NCI-H226 (cell line): ENCODE results near the gene SRPK3.
"Not testable (repeated sequence)": the region's sequence is repeated elsewhere in the genome, so short reads cannot be mapped to it uniquely, and the experiment has no call there.

ENCODE experiments used
- DNase-seq: peaks from one replicate; pipeline ENCODE4 v3.0.0-alpha.2; 2015

SRPK3 gene

DNA sequence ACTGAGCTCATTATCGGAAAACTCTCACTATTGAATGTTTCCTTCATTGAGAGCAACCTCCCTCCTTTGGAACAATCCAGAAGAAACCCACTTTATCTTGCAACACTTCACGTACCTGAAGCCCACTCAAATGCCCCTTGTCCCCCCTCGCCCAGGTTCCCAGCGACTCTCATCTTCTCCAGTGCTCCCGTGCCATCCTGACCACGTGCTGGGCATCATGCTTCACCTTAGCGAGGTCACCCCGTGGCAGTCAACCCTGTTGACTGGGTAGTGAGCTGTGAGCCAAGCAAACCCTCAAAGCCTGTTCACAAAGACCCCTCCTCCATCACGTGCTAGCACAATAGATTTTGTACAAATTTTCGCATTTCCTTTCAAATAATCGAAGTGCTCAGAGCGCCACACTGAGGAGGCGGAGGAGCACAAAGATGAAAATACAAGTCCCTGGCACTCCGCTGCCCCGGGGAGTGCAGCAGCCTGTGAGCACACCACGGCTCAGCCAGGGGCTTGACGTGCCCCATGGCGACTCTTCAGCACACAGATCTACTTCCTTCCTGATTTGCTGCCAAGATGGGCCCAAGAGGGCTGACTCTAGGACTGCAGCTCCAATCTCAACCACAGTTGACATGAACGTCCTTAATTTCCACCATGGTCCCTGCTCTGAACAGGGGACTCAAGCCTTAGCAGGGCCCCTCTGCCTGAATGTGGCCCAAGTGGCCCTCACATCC lies 33.9 kb downstream of the SRPK3 start:
- no peak for DNase-seq

- no peak for DNase-seq
Observed at GRCh38 chrX:153816831-153817690, 36.2 kb downstream of the SRPK3 start.

GRCh38 chrX:153818064-153818463 lies 37.2 kb downstream of the SRPK3 start:
- not testable (repeated sequence) for DNase-seq

DNA sequence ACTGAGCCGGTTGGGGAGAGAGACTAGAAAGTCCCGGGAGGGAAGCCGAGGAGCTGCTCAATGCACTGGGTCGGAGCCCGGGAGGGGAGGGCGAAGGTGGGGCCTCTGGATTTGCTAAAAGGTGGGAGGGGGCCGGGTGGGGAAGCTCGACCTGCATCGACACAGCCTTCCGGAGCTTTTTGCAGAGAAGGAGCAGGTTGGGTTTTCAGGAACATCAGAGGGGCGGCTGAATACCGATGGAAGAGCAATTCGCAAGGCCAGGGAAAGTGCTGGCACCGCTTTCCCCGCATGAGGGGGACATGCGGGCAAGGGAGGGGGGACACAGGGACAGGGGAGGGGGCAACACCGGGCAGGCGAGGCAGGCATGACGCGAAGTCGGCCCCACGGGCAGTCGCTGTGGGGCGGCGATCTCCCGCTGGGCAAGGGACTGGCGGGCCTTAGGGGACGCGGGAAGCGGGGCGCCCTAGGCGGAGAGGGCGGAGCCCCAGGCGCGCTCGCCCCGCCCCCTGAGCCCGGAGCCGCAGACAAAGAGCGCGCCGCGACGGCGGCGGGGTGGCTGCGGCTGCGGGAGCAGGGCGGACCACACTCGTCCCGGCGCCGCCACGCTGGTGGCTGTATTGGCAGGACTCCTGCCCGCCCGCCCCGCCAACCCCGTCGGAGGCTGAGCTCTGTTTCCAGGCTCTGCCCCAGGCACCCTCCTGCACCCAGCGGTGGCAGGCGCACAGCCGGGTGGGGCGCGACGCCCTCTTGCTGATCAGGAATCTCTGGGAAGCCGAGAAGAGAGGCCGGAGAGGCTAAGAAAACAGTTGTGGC lies 37.9 kb downstream of the SRPK3 start:
- no peak for DNase-seq

GRCh38 chrX:153819384-153820040 lies 38.7 kb downstream of the SRPK3 start:
- no peak for DNase-seq

GRCh38 chrX:153820601-153821000 lies 39.8 kb downstream of the SRPK3 start:
- no peak for DNase-seq

GRCh38 chrX:153821066-153821465 lies 40.2 kb downstream of the SRPK3 start:
- DNase-seq: no peak

- DNase-seq: no peak
Observed at GRCh38 chrX:153824348-153824747, 43.5 kb downstream of the SRPK3 start.

GRCh38 chrX:153825042-153825441 lies 44.2 kb downstream of the SRPK3 start:
- DNase-seq: no peak

GRCh38 chrX:153827016-153827415 lies 46.2 kb downstream of the SRPK3 start:
- DNase-seq: no peak

- DNase-seq: no peak
Observed at GRCh38 chrX:153827903-153828302, 47.1 kb downstream of the SRPK3 start.

DNA sequence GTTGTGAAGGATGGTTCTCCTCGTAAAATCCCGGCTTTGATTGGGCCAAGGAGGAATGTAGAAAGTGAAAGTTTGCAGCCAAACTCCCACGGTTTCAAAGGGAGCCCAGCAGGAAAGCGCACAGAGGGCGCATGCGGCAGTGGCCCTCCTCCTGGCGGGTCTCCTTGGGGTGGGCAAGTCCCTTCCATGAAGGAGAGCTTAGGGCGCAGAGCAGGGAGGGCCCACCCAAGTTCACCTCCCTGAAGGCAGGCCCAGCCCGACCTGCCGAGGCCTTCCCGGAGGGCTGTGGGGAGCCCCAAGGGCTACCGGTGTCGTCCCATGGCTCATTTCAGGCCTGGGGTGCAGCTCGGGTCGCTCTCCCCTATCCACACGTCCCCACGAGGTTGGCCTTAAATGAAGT lies 47.5 kb downstream of the SRPK3 start:
- no peak for DNase-seq

GRCh38 chrX:153828723-153829548 lies 48.1 kb downstream of the SRPK3 start:
- DNase-seq: no peak

- no peak for DNase-seq
Observed at GRCh38 chrX:153829549-153829798, 48.6 kb downstream of the SRPK3 start.

DNA sequence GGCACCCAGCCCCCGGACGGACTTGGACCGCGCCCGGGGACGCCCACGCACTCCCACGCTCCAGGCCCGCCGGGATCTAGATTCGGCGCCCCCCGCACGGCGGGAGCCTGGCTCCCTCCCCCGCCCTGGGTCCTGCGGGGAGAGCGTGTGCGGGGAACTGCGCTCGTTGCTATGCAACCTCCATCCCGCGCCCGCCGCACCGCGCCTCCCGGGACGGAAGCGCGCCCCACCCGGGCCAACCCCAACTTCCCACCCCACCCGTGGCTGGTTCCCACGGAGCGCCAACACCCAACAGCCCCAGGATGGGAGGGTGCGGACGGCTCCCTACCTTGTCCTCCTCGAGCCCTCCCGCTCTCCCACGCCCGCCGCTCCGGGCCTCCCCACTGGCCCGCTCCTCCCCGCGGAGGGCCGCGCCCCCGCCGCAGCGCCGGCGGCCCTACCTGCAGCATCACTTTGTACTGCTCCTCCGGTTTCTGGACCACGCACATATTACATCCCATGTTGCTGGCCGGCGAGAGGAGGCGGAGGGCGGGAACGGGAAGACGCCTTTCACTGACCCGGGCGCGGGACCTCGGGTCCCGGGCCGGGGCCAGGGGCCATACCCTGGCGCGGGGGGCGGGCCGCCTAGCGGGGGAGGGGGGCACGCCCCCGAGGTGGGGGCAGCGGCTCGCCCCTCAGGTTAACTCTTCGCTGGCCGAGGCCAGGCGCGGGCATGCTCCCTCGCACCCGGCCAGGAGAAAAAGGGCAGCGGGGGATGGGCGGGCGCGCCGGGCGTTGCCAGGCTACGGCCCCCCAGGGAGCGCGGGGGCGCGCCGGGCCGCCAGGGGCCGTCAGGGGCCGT lies 49.2 kb downstream of the SRPK3 start, which contains the start of gene PDZD4:
Gene PDZD4, minus strand, starts transcription at position 746 of the 841 bp plus-strand sequence. Its CDS starts 246 bp downstream, at position 500.
- no peak for DNase-seq

DNA sequence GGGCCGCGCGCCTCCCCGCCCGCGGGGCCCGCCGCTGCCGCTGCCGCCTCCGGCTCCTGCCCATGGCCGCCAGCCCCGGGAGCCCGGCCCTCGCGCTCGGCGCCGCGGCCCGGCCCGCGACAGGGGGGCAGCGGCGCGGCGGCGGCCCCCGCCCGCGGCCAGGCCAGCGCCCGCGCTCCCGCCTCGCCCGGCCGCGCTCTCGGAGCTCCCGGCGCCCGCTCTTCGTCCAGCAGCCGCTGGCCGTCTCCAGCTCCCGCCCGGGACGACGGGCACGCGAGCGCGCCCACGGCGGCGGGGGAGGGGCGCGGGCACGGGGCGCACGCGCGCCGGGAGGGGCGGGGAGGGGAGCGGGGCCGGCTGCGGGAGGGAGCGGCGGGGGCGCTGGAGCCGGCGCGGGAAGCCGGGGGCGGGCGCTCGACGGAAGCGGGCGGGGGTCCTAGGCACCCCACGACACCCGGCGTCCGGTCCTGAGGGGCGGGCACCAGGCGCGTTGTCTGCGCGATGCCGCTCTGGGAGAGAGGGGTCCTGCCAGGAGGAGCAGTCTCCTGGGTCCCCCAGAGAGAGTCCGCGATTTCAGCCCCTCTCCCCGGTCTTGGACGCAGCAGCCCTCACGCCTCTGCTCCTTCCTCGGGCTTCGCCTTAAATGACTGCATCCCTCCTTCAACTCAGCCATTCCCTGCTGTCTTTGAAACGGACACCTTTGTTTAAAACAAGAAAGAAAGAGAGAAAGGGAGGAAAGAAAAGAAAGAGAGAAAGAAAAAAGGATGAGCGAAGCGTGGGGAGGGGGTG lies 50.0 kb downstream of the SRPK3 start:
- DNase-seq: no peak

DNA sequence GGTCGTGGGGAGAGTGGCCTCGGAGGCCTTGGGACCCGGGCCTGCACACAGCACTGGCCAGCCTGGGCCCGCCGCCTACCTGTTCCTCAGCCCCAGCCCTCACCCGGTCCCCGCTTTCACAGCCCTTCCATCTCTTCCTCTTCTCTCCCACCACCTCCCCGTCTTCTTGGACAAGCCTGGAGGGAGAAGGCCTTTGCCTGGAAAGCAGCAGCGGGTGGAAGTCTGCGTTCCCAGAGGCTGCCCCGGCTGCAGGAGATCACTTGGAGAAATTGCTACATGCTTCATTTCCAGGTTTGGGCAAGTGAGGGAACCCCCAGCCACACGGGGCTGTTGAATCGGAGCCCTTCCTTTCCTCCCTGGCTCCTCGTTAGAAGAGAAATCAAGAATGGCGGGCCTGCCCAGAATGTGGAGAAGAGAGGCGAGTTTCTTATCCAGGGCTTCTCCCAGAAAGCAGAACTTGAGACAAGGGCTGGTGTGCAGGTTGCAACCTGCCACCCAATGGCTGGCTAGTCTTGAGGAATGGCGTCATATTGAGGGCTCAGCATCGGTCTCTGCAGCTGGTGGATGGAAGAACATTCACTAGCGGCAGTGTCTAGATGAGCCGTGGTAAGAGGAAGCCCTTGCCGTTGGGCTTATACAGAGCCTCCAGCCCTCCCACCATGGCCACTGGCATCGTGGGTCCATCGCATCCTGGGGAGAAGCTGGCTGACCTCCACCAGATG lies 50.7 kb downstream of the SRPK3 start:
- no peak for DNase-seq

- DNase-seq: no peak
Observed at GRCh38 chrX:153832728-153833127, 51.9 kb downstream of the SRPK3 start.
